Testis (tissue), 3 donors: ENCODE data around the gene UHMK1. TPM values are rescaled to one million over a fixed set of nuclear protein-coding genes. Genes with fewer than 3 reads are reported as not detected.

Experiments
- DNase-seq: peaks from one replicate; pipeline ENCODE4 v3.0.0-alpha.2; 2019
- H3K27ac ChIP-seq, 2 donors: fragments of 200-600 bp; sonication (generic); one replicate each; pipeline ENCODE4 v1.5.1; 2019
- H3K27me3 ChIP-seq: fragments of 200-600 bp; sonication (generic); one replicate; pipeline ENCODE4 v1.5.1; 2019
- H3K36me3 ChIP-seq: fragments of 200-600 bp; sonication (generic); one replicate; pipeline ENCODE4 v1.5.1; 2017; ENCODE audit warnings: low read depth; ENCODE audit errors: missing control alignments
- H3K4me1 ChIP-seq: fragments of 200-600 bp; sonication (generic); one replicate; pipeline ENCODE4 v1.5.1; 2019
- H3K4me3 ChIP-seq, 2 donors: fragments of 200-600 bp; sonication (generic); one replicate each; pipeline ENCODE4 v1.5.1; 2017 to 2019
- H3K9me3 ChIP-seq: fragments of 200-600 bp; sonication (generic); one replicate; pipeline ENCODE4 v1.5.1; 2017
- POLR2A ChIP-seq: fragments of 450-650 bp; IDR thresholded peaks from one replicate; pipeline ENCODE4 v1.6.1; 2017; ENCODE audit warnings: antibody characterized with exemption, mild to moderate bottlenecking, moderate library complexity
- WGBS, 2 donors: methylation state at CpG; one replicate each; pipeline ENCODE4 v1.1.5; 2018; 5-methylcytosine and 5-hydroxymethylcytosine counted together
- intact Hi-C: fragments of 100-400 bp; cut with DNase I; formaldehyde crosslinking; loops from one replicate; pipeline ENCODE4 v1.15.1; 2023; ENCODE audit warnings: low total_unique reads
- polyA plus RNA-seq: library from polyadenylated mRNA; stranded (reverse); fragments of 350-450 nt; fragmentation: Illumina TruSeq; extraction: RNeasy Lipid Tissue Mini Kit (QIAGEN cat#74804); gene quantifications from one replicate; pipeline ENCODE4 v1.2.3, GENCODE V29; 2014; ENCODE audit warnings: low read depth, low replicate concordance; ENCODE audit not compliant: insufficient read depth
- total RNA-seq, 2 donors: library from RNA; depleted of rRNA; stranded (reverse); fragments of >200 nt; gene quantifications; one replicate each; pipeline ENCODE4 v1.2.3, GENCODE V29; 2016
- TF ChIP-seq, protein P1 (sequence below), 3 experiments: fragments of 450-650 bp in 2 of 3; fragments of 200-600 bp in 1 of 3; sonication (generic) in 1 of 3; IDR thresholded peaks; one replicate each; pipeline ENCODE4 v1.5.1; 2016 to 2019; ENCODE audit warnings: antibody characterized with exemption in 3 of 3, mild to moderate bottlenecking in 2 of 3, moderate library complexity in 1 of 3

The UHMK1 gene
- total and polyA plus RNA-seq, 3 donors from 2014 or later, result 23.2 to 36.9 (median 35.8) TPM

DNA sequence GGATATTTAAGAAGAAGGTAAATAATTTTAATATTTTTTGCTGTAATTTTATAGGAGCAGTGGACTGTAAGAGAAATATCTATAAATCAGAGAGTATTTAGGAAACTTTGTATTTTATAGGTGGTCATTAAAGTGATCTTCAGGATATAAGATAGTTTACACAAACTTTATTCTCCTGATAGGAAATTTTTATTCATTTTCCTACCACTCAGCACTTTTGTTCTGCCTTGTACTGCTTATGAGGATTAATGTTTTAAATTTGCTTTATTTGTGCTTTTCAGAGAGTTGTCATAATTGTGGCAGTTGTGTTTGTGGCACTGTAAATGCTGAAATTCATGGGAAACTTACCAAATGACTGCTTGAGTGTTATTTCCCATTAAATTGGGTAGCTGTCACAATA, 29.7 kb downstream of the UHMK1 start:
- no peak overlapping the region for H3K27ac ChIP-seq
- no peaks in the 10 kb centered on the region for H3K4me1 ChIP-seq
- TF ChIP-seq, protein P1, sequence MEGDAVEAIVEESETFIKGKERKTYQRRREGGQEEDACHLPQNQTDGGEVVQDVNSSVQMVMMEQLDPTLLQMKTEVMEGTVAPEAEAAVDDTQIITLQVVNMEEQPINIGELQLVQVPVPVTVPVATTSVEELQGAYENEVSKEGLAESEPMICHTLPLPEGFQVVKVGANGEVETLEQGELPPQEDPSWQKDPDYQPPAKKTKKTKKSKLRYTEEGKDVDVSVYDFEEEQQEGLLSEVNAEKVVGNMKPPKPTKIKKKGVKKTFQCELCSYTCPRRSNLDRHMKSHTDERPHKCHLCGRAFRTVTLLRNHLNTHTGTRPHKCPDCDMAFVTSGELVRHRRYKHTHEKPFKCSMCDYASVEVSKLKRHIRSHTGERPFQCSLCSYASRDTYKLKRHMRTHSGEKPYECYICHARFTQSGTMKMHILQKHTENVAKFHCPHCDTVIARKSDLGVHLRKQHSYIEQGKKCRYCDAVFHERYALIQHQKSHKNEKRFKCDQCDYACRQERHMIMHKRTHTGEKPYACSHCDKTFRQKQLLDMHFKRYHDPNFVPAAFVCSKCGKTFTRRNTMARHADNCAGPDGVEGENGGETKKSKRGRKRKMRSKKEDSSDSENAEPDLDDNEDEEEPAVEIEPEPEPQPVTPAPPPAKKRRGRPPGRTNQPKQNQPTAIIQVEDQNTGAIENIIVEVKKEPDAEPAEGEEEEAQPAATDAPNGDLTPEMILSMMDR (IDR thresholded peaks at IDR 0.05), result no peak
- TF ChIP-seq POLR2A, result no peak
- no peak for DNase-seq
- H3K9me3 ChIP-seq, result no peaks in the 10 kb centered on the region
- H3K4me3 ChIP-seq, result no peak overlapping the region
- H3K27me3 ChIP-seq, result no peaks in the 10 kb centered on the region
- H3K36me3 ChIP-seq, result no peaks in the 10 kb centered on the region
- intact Hi-C loops, result no loop called here

DNA sequence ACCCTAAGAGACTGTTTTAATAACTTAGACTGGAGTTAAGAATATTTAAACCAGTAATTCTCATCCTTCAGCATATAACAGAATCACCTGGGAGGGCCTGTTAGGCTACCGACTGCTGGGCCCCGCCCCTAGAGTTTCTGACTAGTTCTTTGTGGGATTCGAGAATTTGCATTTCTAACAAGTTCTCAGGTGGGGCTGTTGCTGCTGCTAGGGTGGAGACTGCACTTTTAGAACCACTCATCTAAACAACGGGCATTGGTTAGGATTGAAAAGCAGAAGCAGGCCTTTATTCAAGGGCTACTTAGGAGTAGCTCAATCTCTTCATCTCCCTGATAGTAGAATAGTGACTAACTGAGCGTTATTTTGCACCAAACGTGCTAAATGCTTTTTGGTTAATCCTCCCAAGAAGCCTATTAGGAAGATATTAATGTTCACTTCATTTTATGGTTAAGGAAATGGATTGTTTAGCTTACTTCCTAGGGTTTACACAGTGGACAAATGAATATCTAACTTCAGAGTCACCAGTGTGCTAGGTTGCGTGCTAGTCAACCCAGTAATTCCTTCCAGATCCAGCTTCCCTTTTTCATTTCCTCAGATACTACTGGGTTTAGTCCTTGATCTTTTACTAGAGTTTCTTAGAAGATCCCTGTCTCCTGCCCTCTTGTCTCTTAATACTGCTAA, 32.8 kb downstream of the UHMK1 start:
- 69 to 72% methylated on average over 7 of the region's 7 CpGs for WGBS, 2 donors
- Histone ChIP-seq H3K27me3 (no peaks in the 10 kb centered on the region), H3K4me3 (no peak overlapping the region), H3K36me3 (no peaks in the 10 kb centered on the region), H3K27ac (no peak overlapping the region), H3K4me1 (no peaks in the 10 kb centered on the region), H3K9me3 (no peaks in the 10 kb centered on the region)
- TF ChIP-seq, protein P1 (IDR thresholded peaks at IDR 0.05), result no peak
- TF ChIP-seq POLR2A, result no peak
- no peak for DNase-seq
- intact Hi-C loops, result no loop called here

DNA sequence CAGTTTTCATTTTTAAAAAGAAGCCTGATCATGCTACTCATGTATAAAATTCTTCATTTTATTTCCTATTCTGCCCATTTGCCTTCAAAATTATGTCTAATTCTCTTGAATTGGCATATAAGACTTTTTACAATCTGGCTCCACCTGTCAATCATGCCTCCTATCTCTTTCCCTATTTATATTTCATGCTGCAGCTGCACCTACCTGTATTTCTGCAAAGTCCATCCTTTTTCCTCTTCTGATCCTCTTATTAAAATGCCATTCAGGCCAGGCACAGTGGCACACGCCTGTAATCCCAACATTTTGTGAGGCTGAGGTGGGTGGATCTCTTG, 33.3 kb downstream of the UHMK1 start:
- TF ChIP-seq POLR2A, result no peak
- TF ChIP-seq, protein P1 (IDR thresholded peaks at IDR 0.05), result no peak
- Histone ChIP-seq H3K27me3 (no peaks in the 10 kb centered on the region), H3K9me3 (no peaks in the 10 kb centered on the region), H3K36me3 (no peaks in the 10 kb centered on the region), H3K27ac (no peak overlapping the region), H3K4me1 (no peaks in the 10 kb centered on the region), H3K4me3 (no peak overlapping the region)
- 93 to 97% methylated on average over 1 of the region's 1 CpG for WGBS, 2 donors
- intact Hi-C loops, result no loop called here
- DNase-seq, result no peak

DNA sequence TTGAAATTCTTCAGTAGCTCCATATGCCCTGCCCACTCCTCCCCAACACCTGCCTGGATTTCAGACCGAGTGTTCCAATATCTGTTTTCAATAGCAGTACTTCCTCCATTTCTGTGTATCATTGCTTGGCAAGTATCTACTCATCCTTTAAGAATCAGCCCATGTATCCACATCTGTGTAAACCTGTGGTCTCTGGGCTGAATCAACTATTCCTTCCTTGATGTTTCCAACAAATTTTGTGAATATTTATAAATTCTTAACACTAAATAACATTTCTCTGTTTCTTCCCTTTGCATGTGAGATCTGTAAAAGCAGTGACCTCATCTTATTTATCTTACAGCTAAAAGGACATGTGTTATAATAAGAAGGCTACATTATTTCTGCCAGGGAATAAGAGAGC, 37.9 kb downstream of the UHMK1 start:
- no peak for DNase-seq
- TF ChIP-seq POLR2A, result no peak
- TF ChIP-seq, protein P1 (IDR thresholded peaks at IDR 0.05), result no peak
- Histone ChIP-seq H3K27me3 (no peaks in the 10 kb centered on the region), H3K9me3 (no peaks in the 10 kb centered on the region), H3K4me3 (no peak overlapping the region), H3K36me3 (no peaks in the 10 kb centered on the region), H3K4me1 (no peaks in the 10 kb centered on the region), H3K27ac (no peak overlapping the region)
- intact Hi-C loops, result no loop called here
- 80 to 84% methylated on average over 1 of the region's 1 CpG for WGBS, 2 donors

DNA sequence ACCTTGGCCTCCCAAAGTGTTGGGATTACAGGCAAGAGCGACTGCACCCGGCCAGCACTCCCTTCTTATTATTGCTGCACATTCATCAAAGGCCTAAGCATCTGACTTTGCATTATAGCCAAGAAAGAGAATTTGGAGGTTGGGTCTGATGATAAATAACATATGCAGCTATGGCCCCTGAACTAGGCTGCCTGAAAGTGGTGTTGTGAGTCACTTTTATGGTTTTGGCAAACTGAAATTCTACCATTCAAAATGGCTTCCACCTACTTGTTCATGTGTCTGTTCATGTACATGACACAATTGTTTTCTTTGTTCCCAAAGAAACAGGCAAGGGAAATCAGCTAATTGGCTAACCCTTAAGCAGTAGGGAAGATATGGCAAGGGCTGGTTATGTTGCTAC, 38.9 kb downstream of the UHMK1 start:
- DNase-seq, result no peak
- 82 to 93% methylated on average over 2 of the region's 2 CpGs for WGBS, 2 donors
- intact Hi-C loops, result no loop called here
- TF ChIP-seq, protein P1 (IDR thresholded peaks at IDR 0.05), result no peak
- TF ChIP-seq POLR2A, result no peak
- Histone ChIP-seq H3K9me3 (no peaks in the 10 kb centered on the region), H3K27me3 (no peaks in the 10 kb centered on the region), H3K4me1 (no peaks in the 10 kb centered on the region), H3K4me3 (no peak overlapping the region), H3K27ac (no peak overlapping the region), H3K36me3 (no peaks in the 10 kb centered on the region)
